Measurements from ENCODE around the gene DPYD.

GRCh38 chr1:97307568-97307967 is 613.3 kb downstream of the DPYD start:
- no peak for TF ChIP-seq POLR2A (IDR thresholded peaks at IDR 0.05; ENCODE audit: low read length)
- no peak for TF ChIP-seq GATA1 (IDR thresholded peaks at IDR 0.05; ENCODE audit: low read depth, low read length)
